Measurements from ENCODE around the gene REXO4. TPM values are rescaled to one million over a fixed set of nuclear protein-coding genes. Genes with fewer than 3 reads are reported as not detected.

The REXO4 gene
- total and polyA plus RNA-seq, 2 experiments from 2014 or later: 31.1 to 36.3 TPM

- TF ChIP-seq ZNF462 (CRISPR knock-in tag; IDR thresholded peaks at IDR 0.05) (no peak), EZH2phosphoT487 (IDR thresholded peaks at IDR 0.05; ENCODE audit: unreplicated experiment) (no peak), JUNB (IDR thresholded peaks at IDR 0.05; ENCODE audit: unreplicated experiment) (no peak), NANOG (IDR thresholded peaks at IDR 0.05; ENCODE audit: borderline replicate concordance) (no peak), CTCF (conservative IDR thresholded peaks at IDR 0.05; ENCODE audit: low read depth in 2 of 2) (no peak), EZH2 (IDR thresholded peaks at IDR 0.05; ENCODE audit: low read depth, unreplicated experiment) (no peak)
Measured at GRCh38 chr9:133370685-133371084, 47.1 kb downstream of the REXO4 start (continued).

- Mint-ChIP-seq H3K4me1 (peaks cover 16% of the 10 kb centered on the region), H3K27ac (no peak overlapping the region), H3K4me3 (no peak overlapping the region), H3K36me3 (ENCODE audit: low read depth) (peaks cover 59% of the 10 kb centered on the region), H3K27me3 (ENCODE audit: insufficient read depth, low read depth, poor library complexity) (peaks cover 9% of the 10 kb centered on the region), H3K9me3 (no peaks in the 10 kb centered on the region)
- ATAC-seq (no peak), DNase-seq (ENCODE audit: low spot score) (no peak)
- no peak overlapping the region for H2AFZ ChIP-seq
- H3K36me3 ChIP-seq (ENCODE audit: insufficient read depth): peaks cover 15% of the 10 kb centered on the region
- no peak overlapping the region for H3K4me3 ChIP-seq
- H3K4me1 ChIP-seq (ENCODE audit: insufficient read depth): peaks cover 6% of the 10 kb centered on the region; the same call in 1 of the 2 replicates
- no peak overlapping the region for H3K27ac ChIP-seq (ENCODE audit: low read depth)
- no peaks in the 10 kb centered on the region for H3K9me2 ChIP-seq (ENCODE audit: insufficient read depth)
- peaks cover 93% of the 10 kb centered on the region for H3K79me2 ChIP-seq (replicated peaks; ENCODE audit: insufficient read depth)
- H3F3A ChIP-seq (replicated peaks; ENCODE audit: low read depth): peaks cover 8% of the 10 kb centered on the region; the same call in 1 of the 2 replicates
- peaks cover 82% of the 10 kb centered on the region for H4K20me1 ChIP-seq (replicated peaks; ENCODE audit: insufficient read depth)
- H3K27me3 ChIP-seq (ENCODE audit: insufficient read depth): no peaks in the 10 kb centered on the region
- no peak overlapping the region for H3K4me2 ChIP-seq
- TF ChIP-seq STAT1 (IDR thresholded peaks at IDR 0.05; ENCODE audit: unreplicated experiment) (no peak), ZNF331 (CRISPR knock-in tag; IDR thresholded peaks at IDR 0.05; ENCODE audit: low read depth) (no peak), EZH2 (IDR thresholded peaks at IDR 0.05; ENCODE audit: low read depth, unreplicated experiment) (no peak), CREB1 (CRISPR knock-in tag; IDR thresholded peaks at IDR 0.05; ENCODE audit: low read depth) (no peak), POLR2AphosphoS5 (IDR thresholded peaks at IDR 0.05; ENCODE audit: low read depth) (no peak), EZH2phosphoT487 (IDR thresholded peaks at IDR 0.05; ENCODE audit: unreplicated experiment) (no peak), JUNB (IDR thresholded peaks at IDR 0.05; ENCODE audit: unreplicated experiment) (no peak), ZNF114 (CRISPR knock-in tag; IDR thresholded peaks at IDR 0.05) (no peak), ETS1 (IDR thresholded peaks at IDR 0.05) (no peak), NANOG (IDR thresholded peaks at IDR 0.05; ENCODE audit: borderline replicate concordance) (no peak), CTCF (conservative IDR thresholded peaks at IDR 0.05; ENCODE audit: low read depth in 2 of 2) (no peak)
Measured at GRCh38 chr9:133369933-133370332, 47.9 kb downstream of the REXO4 start.

Measured in GM23338 (cell line).